GM12878 (cell line): ENCODE data around the gene OR51B6. TPM values are rescaled to one million over a fixed set of nuclear protein-coding genes. Genes with fewer than 3 reads are reported as not detected.

Experiments used
- ATAC-seq: fragments of 200-7000 bp; cut with Tn5 transposase; 3 replicates; pipeline ENCODE4 v1.9.1; 2020; ENCODE audit warnings: mild to moderate bottlenecking, moderate library complexity
- Bru-seq: library from RNA; stranded (reverse); fragments of 400-500 nt; gene quantifications from one replicate; lab custom pipeline; 2021; lab: Mats Ljungman, UMichigan
- BruChase-seq, 2 experiments: library from RNA; stranded (reverse); fragments of 400-500 nt; gene quantifications; one replicate each; lab custom pipeline; 2021; lab: Mats Ljungman, UMichigan
- BruUV-seq: library from RNA; stranded (reverse); fragments of 400-500 nt; replicated peaks from 2 replicates; lab custom pipeline; 2021; lab: Mats Ljungman, UMichigan
- CTCF ChIA-PET: fragments of 300-600 bp; sonication (Branson Sonifier 250); formaldehyde crosslinking; extraction: SDS; loops from one replicate; lab custom pipeline; 2021; ENCODE audit warnings: inconsistent platforms; lab: Yijun Ruan, JAX
- POLR2A ChIA-PET: fragments of 350-600 bp; formaldehyde crosslinking; extraction: SDS; loops from one replicate; lab custom pipeline; 2021; ENCODE audit warnings: inconsistent platforms; lab: Charles Lee
- RAD21 ChIA-PET: fragments of 300-600 bp; sonication (Branson Sonifier 250); formaldehyde crosslinking; loops from one replicate; lab custom pipeline; 2023; ENCODE audit warnings: antibody characterized with exemption; ENCODE audit not compliant: unreplicated experiment; lab: Charles Lee
- SMC1A ChIA-PET: fragments of 300-600 bp; sonication (Branson Sonifier 250); formaldehyde crosslinking; loops from one replicate; lab custom pipeline; 2023; ENCODE audit not compliant: unreplicated experiment, uncharacterized antibody; lab: Charles Lee
- DNase-seq: peaks from one replicate; pipeline ENCODE4 v3.0.0-alpha.2; 2011; ENCODE audit warnings: low read depth, low spot score
- FAIRE-seq: peaks from 3 replicates; lab custom pipeline; 2011; peaks lifted over from hg19 to GRCh38; lab: Jason Lieb, UNC
- H2AFZ ChIP-seq: 2 replicates; pipeline ENCODE4 v1.6.0; 2011; ENCODE audit warnings: low read depth, low read length, control low read depth; ENCODE audit not compliant: control insufficient read depth
- H3K27ac ChIP-seq: 2 replicates; pipeline ENCODE4 v1.5.1; 2011; ENCODE audit warnings: control low read depth; ENCODE audit not compliant: control insufficient read depth, insufficient read depth
- H3K27me3 ChIP-seq, 2 experiments: replicated peaks in 1 of 2; 2 replicates each; pipeline versions ENCODE4 v1.6.0 to v1.6.1; 2011; ENCODE audit warnings: low read length in 1 of 2; ENCODE audit not compliant: control insufficient read depth in 2 of 2, insufficient read depth in 2 of 2
- H3K36me3 ChIP-seq, 2 experiments: 2 replicates each; pipeline ENCODE4 v1.5.1; 2011; ENCODE audit warnings: low read length in 1 of 2; ENCODE audit not compliant: control insufficient read depth in 2 of 2, insufficient read depth in 2 of 2
- H3K4me1 ChIP-seq: 2 replicates; pipeline ENCODE4 v1.6.1; 2011; ENCODE audit warnings: mild to moderate bottlenecking, low read length, moderate library complexity, mixed read lengths; ENCODE audit not compliant: control insufficient read depth, insufficient read depth
- H3K4me2 ChIP-seq: 2 replicates; pipeline ENCODE4 v1.6.0; 2011; ENCODE audit warnings: control low read depth; ENCODE audit not compliant: control insufficient read depth, insufficient read depth
- H3K4me3 ChIP-seq: fragments of 200-600 bp; sonication (generic); 2 replicates; pipeline ENCODE4 v1.5.1; 2016
- H3K79me2 ChIP-seq: 2 replicates; pipeline ENCODE4 v1.6.0; 2011; ENCODE audit warnings: low read length; ENCODE audit not compliant: control insufficient read depth, insufficient read depth
- H3K9ac ChIP-seq: 2 replicates; pipeline ENCODE4 v1.8.0; 2011; ENCODE audit warnings: low read length, control low read depth, mixed read lengths; ENCODE audit not compliant: control insufficient read depth, insufficient read depth
- H3K9me3 ChIP-seq: replicated peaks from 3 replicates; pipeline ENCODE4 v1.5.1; 2011; ENCODE audit warnings: mild to moderate bottlenecking, low read length; ENCODE audit not compliant: control insufficient read depth, insufficient read depth
- H4K20me1 ChIP-seq: 2 replicates; pipeline ENCODE4 v1.6.0; 2011; ENCODE audit not compliant: control insufficient read depth, insufficient read depth
- CREB1 ChIP-seq: IDR thresholded peaks from 2 replicates; pipeline ENCODE4 v1.6.1; 2012; ENCODE audit warnings: low read depth, mild to moderate bottlenecking, inconsistent platforms
- GABPA ChIP-seq: IDR thresholded peaks from 2 replicates; pipeline ENCODE4 v1.6.1; 2014; ENCODE audit warnings: antibody characterized with exemption, low read depth, mild to moderate bottlenecking, inconsistent platforms
- HSF1 ChIP-seq: fragments of 150-350 bp; IDR thresholded peaks from 2 replicates; pipeline ENCODE4 v1.6.1; 2014; ENCODE audit warnings: mild to moderate bottlenecking, low read depth, low read length
- PML ChIP-seq: IDR thresholded peaks from 2 replicates; pipeline ENCODE4 v1.6.1; 2012; ENCODE audit warnings: low read length, inconsistent platforms
- PRDM15 ChIP-seq: fragments of 450-650 bp; formaldehyde crosslinking; IDR thresholded peaks from 2 replicates; pipeline ENCODE4 v1.4.0; 2020; ENCODE audit warnings: mild to moderate bottlenecking, moderate library complexity
- WRNIP1 ChIP-seq: IDR thresholded peaks from 2 replicates; pipeline ENCODE4 v1.6.1; 2011; ENCODE audit warnings: low read depth, low read length, improper control_type of control experiment, borderline replicate concordance
- WGBS: methylation state at CpG from one replicate; pipeline ENCODE4 v1.1.6; 2016; ENCODE audit warnings: low lambda C conversion rate; ENCODE audit not compliant: insufficient replicate concordance, insufficient coverage; ENCODE audit errors: missing lambda C conversion rate; 5-methylcytosine and 5-hydroxymethylcytosine counted together
- in situ Hi-C: fragments of 300-500 bp; cut with MboI; formaldehyde crosslinking; loops from 9 replicates; pipeline ENCODE4 v1.14.3; 2018; ENCODE audit warnings: mixed read lengths
- intact Hi-C: fragments of 100-400 bp; cut with micrococcal nuclease; formaldehyde crosslinking; loops from one replicate; pipeline ENCODE4 v1.14.2; 2022; ENCODE audit not compliant: unreplicated experiment
- long read RNA-seq, 2 experiments: library from polyadenylated mRNA; unstranded; transcript quantifications; one replicate each; pipeline ENCODE4 v2.0.0, GENCODE V29; 2019 to 2020
- polyA minus RNA-seq, 3 experiments: library from RNA; depleted of rRNA, polyadenylated mRNA; stranded (reverse); fragments of >200 nt; gene quantifications; 2 replicates each; pipeline ENCODE4 v1.2.3, GENCODE V29; 2011
- polyA plus RNA-seq, 11 experiments: library from polyadenylated mRNA; depleted of rRNA in 4 of 11; unstranded in 6 of 11; stranded (reverse) in 5 of 11; fragments of >200 nt; fragmentation: Nextera tagmentation in 4 of 11; fragmentation: Illumina TruSeq in 1 of 11; extraction: Ambion mirVana in 4 of 11; extraction: Trizol in 1 of 11; gene quantifications; 1 replicate in 1 of 11; 2 replicates in 10 of 11; pipeline versions ENCODE4 v1.2.1 to v1.2.3, GENCODE V29; 2011 to 2016; ENCODE audit warnings: inconsistent platforms in 2 of 11, missing spikeins in 2 of 11, low read depth in 1 of 11
- total RNA-seq, 4 experiments: library from RNA; depleted of rRNA in 3 of 4; stranded (reverse); fragments of >200 nt in 3 of 4; fragmentation: Illumina TruSeq in 1 of 4; extraction: Trizol in 1 of 4; gene quantifications; 2 replicates each; pipeline versions ENCODE4 v1.2.1 to v1.2.3, GENCODE V29; 2013 to 2021

Gene OR51B6
- total RNA-seq (2013; cell fraction: nucleolus; rRNA removed) = not detected in 2 replicates
- total RNA-seq (2014; rRNA removed) (0.17 TPM in 1 of 2 replicates, not detected in the other), total RNA-seq (2014; rRNA removed; fragmentation: Illumina TruSeq; extraction: Trizol) (not detected in 2 replicates), total RNA-seq (2021) (not detected in 2 replicates), polyA plus RNA-seq (2011; rRNA removed) (not detected in 2 replicates), polyA plus RNA-seq (2014; fragmentation: Illumina TruSeq; extraction: Trizol) (not detected in 2 replicates), polyA plus RNA-seq (2014; fragmentation: Nextera tagmentation; extraction: Ambion mirVana) (not detected), polyA plus RNA-seq (2014; rRNA removed) (not detected in 2 replicates), polyA plus RNA-seq (2016; fragmentation: Nextera tagmentation; extraction: Ambion mirVana) (not detected), polyA minus RNA-seq (2011; rRNA and poly(A)+ RNA removed) (not detected in 2 replicates), Bru-seq, nascent RNA (not detected), BruChase-seq, experiment 1, labeled RNA remaining after a 6-hour chase (not detected), BruChase-seq, experiment 2, labeled RNA remaining after a 2-hour chase (not detected)
- not detected for polyA plus RNA-seq (2011; ENCODE audit: low read depth)
- polyA plus RNA-seq (2011; cell fraction: cytosol; rRNA removed) = not detected in 2 replicates
- polyA plus RNA-seq (2011; cell fraction: nucleus; rRNA removed) = not detected in 2 replicates
- polyA plus RNA-seq (2012) = not detected in 2 replicates
- polyA minus RNA-seq (2011; cell fraction: cytosol; rRNA and poly(A)+ RNA removed) = not detected in 2 replicates
- polyA minus RNA-seq (2011; cell fraction: nucleus; rRNA and poly(A)+ RNA removed) = not detected in 2 replicates
- long read RNA-seq, experiment 1 = 0 reads
- long read RNA-seq, experiment 2 = 0 reads

- BruUV-seq = no TSS peak
- no peak within 1 kb of the TSS for H2AFZ ChIP-seq
- H3K36me3 ChIP-seq = no peaks in the 10 kb centered on the region
- H3K4me3 ChIP-seq = no peak within 1 kb of the TSS
- no peaks in the 10 kb centered on the region for H3K27me3 ChIP-seq
- no peak within 1 kb of the TSS for H3K27ac ChIP-seq
- no peak within 1 kb of the TSS for H3K4me2 ChIP-seq
- no peaks in the 10 kb centered on the region for H3K4me1 ChIP-seq
- no peak for ATAC-seq
- no peak within 1 kb of the TSS for H3K9ac ChIP-seq
- no peaks in the 10 kb centered on the region for H4K20me1 ChIP-seq
- FAIRE-seq = no peak
- no peaks in the 10 kb centered on the region for H3K79me2 ChIP-seq
- RAD21 ChIA-PET = no interaction called here
- SMC1A ChIA-PET = no interaction called here
- H3K9me3 ChIP-seq = no peaks in the 10 kb centered on the region
- DNase-seq = no peak
- in situ Hi-C loops = no loop called here
- TF ChIP-seq WRNIP1 (no peak), PML (no peak), GABPA (no peak), CREB1 (no peak), PRDM15 (no peak), HSF1 (no peak)
- WGBS = 0% methylated on average over 1 of the region's 1 CpG
- POLR2A ChIA-PET = no interaction called here
- intact Hi-C loops = no loop called here
- CTCF ChIA-PET = interaction anchor here (0.7 kb wide), 1 partner anchor 14 kb away, joined by 3 read pairs; no protein-coding TSS in a partner anchor
Observed at GRCh38 chr11:5351208-5351607, at the start of gene OR51B6. Gene OR51B6 (plus strand): TSS chr11:5351508. CDS start chr11:5351508, 0 bp downstream.
